Measurements from ENCODE around the gene NOTCH4.
"Not testable (repeated sequence)": the region's sequence is repeated elsewhere in the genome, so short reads cannot be mapped to it uniquely, and the experiment has no call there.

NOTCH4 gene

DNA sequence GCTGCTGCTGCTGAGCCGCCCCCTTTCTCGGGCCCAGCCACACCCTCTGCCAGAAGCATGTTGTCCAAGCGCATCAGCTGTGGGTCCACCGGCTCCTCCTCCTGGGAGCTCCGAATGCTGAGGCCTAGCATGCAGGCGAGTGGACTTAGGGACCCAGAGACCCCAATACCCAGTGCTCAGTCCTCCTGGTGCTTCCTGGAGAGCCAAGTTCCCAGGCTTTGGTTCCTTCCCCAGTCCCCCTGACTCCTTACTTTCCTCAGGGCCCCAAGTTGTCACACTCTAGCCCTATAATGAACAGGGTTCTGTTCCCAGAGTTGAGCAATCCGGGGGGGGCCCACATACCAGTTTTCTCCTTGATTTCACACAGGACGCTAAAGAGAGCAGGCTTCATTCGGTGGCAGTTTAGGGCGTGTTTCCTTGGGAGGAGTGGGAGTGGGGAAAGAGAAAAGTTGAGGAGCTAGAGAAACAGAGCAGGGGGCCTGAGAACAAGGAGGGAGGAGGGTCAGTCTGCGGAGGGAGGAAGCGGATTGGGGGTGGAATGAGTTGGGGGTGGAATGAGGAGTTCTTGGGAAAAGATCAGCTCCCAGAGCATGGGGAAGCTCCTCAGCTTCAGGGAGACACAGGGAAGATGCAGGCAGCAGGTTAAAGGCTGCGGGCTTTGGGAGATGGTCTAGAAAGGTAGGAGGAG is 35.3 kb downstream of the NOTCH4 start:
- Histone ChIP-seq H3K9ac (ENCODE audit: insufficient read length, low read depth) (peak overlapping the region; percentile 83), H3K9me3 (ENCODE audit: insufficient read depth, low read length) (no peaks in the 10 kb centered on the region), H3K4me3 (ENCODE audit: insufficient read length, low read depth) (peak overlapping the region; percentile 58), H3K36me3 (ENCODE audit: insufficient read depth, insufficient read length, low read length) (peaks cover 23% of the 10 kb centered on the region), H3K27me3 (ENCODE audit: insufficient read depth, insufficient read length) (no peaks in the 10 kb centered on the region), H3K4me1 (ENCODE audit: insufficient read depth, insufficient read length) (peaks cover 10% of the 10 kb centered on the region)
- no peak for DNase-seq (ENCODE audit: low read depth, low spot score)
- no peak for TF ChIP-seq SUZ12 (IDR thresholded peaks at IDR 0.05; ENCODE audit: extremely low read depth, insufficient read depth, insufficient read length)
- no peak for TF ChIP-seq YY1 (IDR thresholded peaks at IDR 0.05; ENCODE audit: insufficient read depth, insufficient read length)
- no peak for TF ChIP-seq ZNF274 (IDR thresholded peaks at IDR 0.05; ENCODE audit: low read depth, low read length)

DNA sequence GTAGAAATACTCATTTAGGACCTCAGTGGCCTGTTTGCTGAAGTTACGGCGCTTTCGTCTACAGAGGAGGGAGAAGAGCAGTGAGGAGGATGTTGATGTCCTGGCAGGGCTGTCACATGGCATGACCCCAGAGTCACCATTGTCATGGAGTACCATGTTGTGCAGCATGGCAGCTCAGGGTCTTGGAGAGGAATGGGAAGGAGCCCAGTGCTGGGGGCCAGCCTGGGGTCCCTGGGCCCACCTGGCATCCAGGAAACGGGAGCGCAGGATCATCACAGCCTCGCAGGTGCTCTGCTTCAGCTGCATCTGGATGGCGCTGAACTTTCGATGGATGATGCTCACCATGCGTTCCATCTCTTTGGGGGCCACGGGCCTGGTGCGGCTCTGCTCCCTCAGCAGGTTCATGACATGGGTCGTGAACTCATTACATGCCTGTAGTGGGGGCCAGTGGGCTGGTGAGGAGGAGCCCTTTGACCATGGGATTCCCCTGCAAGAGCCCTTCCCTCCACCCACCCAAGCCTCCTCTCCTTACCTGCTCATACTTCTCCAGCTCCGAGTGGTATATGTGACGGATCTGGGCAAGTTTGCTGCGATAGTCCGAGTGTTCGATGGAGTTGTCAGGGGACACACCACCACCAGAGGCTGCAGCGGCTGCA is 36.0 kb downstream of the NOTCH4 start:
- not testable (repeated sequence) for H3K27me3 ChIP-seq (ENCODE audit: insufficient read depth, insufficient read length); H3K4me3 ChIP-seq (ENCODE audit: insufficient read length, low read depth)

DNA sequence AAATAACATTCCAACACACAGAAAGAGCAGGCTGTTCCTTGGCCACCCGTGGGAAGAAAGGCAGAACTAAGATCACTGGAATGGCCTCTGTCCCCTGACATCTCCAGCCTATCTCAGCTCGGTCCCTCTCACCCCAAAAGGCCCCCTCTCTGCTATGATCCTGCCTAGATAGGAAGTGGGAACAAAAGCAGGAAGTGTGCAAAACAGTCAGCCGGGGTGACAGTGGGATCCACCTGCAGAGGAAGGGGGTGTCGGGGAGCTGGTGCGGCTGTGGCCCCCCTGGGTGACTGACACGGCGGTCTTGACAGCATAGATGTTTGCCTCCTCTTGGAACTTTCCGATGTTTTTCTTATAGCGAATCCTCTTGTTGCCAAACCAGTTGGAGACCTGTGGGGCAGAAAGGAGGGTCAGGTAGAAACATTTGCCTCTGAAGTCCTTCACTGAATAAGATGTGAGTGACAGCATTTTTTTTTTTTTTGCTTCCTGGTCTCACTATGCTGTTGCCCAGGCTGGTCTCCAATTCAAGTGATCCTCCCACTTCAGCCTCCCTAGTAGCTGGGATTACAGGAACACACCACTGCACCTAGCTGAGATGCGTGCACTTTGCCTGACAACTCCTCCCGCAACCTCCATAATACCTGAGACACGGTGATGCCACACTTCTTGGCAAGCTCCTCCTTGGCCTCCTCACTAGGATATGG is 36.7 kb downstream of the NOTCH4 start:
- no peak for TF ChIP-seq ZNF274 (IDR thresholded peaks at IDR 0.05; ENCODE audit: low read depth, low read length)
- no peak for TF ChIP-seq YY1 (IDR thresholded peaks at IDR 0.05; ENCODE audit: insufficient read depth, insufficient read length)
- H3K9me3 ChIP-seq (ENCODE audit: insufficient read depth, low read length), result no peaks in the 10 kb centered on the region
- H3K36me3 ChIP-seq (ENCODE audit: insufficient read depth, insufficient read length, low read length), result peaks cover 37% of the 10 kb centered on the region
- H3K4me3 ChIP-seq (ENCODE audit: insufficient read length, low read depth), result no peak overlapping the region
- no peak overlapping the region for H3K9ac ChIP-seq (ENCODE audit: insufficient read length, low read depth)
- no peaks in the 10 kb centered on the region for H3K27me3 ChIP-seq (ENCODE audit: insufficient read depth, insufficient read length)
- DNase-seq (ENCODE audit: low read depth, low spot score), result no peak
- H3K4me1 ChIP-seq (ENCODE audit: insufficient read depth, insufficient read length), result peaks cover 11% of the 10 kb centered on the region

More for the DNA sequence above, 36.0 kb downstream of the NOTCH4 start:
- not testable (repeated sequence) for H3K9me3 ChIP-seq (ENCODE audit: insufficient read depth, low read length); DNase-seq (ENCODE audit: low read depth, low spot score); H3K9ac ChIP-seq (ENCODE audit: insufficient read length, low read depth)
- Histone ChIP-seq H3K4me1 (ENCODE audit: insufficient read depth, insufficient read length) (peaks cover 10% of the 10 kb centered on the region), H3K36me3 (ENCODE audit: insufficient read depth, insufficient read length, low read length) (peaks cover 30% of the 10 kb centered on the region)

DNA sequence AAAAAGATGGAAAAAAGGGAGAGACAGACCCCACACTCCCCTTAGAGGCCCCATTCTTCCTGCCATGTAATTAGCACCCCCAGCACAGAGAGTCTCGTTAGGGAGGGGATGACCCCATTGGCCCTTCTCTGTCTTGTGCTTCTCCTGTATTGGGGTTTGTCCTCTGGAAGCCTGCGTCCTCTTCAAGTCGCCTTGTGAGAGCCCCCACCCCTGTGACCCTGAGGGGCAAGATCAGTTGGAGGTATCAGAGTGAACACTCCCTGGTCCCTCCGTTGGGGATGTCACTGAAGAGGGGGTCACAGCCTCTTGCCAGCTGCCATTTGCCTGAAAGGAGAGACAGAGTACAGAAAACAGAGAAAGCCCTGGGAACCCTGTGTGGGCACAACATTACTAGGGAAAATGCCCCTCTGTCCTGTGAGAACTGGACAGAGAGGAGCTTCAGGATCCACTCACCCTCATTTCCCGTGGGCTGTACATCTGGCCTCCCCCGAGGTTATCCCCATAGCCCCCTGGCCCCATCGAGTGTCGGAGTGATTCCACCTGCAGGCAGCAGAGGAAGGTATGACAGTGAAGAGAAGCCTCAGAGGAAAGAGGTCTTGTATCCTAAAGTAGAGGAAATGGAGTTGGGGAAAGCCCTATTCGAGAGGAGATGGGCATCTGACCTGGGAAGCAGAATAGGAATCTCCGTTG is 37.6 kb downstream of the NOTCH4 start:
- DNase-seq (ENCODE audit: low read depth, low spot score); H3K9ac ChIP-seq (ENCODE audit: insufficient read length, low read depth); H3K27me3 ChIP-seq (ENCODE audit: insufficient read depth, insufficient read length); H3K4me1 ChIP-seq (ENCODE audit: insufficient read depth, insufficient read length); H3K9me3 ChIP-seq (ENCODE audit: insufficient read depth, low read length); H3K4me3 ChIP-seq (ENCODE audit: insufficient read length, low read depth): not testable (repeated sequence)
- H3K36me3 ChIP-seq (ENCODE audit: insufficient read depth, insufficient read length, low read length), result peaks cover 41% of the 10 kb centered on the region

DNA sequence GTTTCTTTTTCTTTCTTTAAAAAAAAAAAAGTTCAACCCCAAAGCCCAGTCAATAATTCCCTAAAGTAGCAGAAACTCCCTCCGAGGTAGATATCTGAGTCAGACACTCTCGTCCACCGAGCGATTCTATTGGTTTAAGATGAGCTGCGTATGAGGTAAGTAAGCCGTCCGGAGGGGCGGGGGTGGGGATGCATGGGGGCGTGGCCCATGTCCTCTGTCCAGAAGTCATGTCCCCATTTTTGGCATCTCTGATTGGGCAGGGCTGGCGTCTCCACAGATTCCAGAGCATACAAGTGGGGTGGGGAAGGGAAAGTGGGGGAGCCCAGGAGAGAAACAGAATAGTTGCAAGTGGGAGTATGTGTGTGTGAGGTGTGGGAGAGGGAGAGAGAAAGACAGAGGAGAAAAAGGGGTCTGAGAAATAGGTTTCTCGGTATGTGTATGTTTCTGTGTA is 38.2 kb downstream of the NOTCH4 start:
- H3K27me3 ChIP-seq (ENCODE audit: insufficient read depth, insufficient read length); H3K9me3 ChIP-seq (ENCODE audit: insufficient read depth, low read length); H3K9ac ChIP-seq (ENCODE audit: insufficient read length, low read depth); DNase-seq (ENCODE audit: low read depth, low spot score); H3K4me3 ChIP-seq (ENCODE audit: insufficient read length, low read depth); H3K4me1 ChIP-seq (ENCODE audit: insufficient read depth, insufficient read length): not testable (repeated sequence)
- H3K36me3 ChIP-seq (ENCODE audit: insufficient read depth, insufficient read length, low read length), result peaks cover 47% of the 10 kb centered on the region

DNA sequence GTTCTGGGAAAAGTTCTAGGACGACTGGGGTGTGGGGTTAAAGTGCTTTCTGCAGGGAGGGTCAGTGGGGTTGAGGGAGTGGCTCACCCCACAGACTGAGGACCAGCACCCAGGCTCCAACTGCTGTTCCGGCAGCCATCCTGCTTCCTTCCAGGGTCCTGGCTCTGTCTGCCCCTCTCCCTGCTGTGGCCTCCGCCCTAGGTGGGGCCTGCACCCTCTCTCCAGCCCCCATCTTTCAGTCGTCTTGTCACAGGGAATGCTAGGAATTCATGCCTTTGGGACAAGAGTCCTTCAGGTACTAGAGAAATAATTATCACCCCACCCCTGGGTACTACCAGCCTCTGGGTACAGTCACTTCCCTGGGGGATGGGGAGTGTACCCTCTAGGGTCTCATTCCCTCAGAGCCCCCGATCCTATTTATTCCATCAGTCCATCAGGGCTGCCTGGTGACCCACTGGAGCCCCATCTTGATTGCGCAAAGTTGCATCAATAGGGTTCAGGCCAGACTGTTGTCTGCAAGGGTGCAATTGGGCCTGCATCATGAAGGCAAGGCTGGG is 39.7 kb downstream of the NOTCH4 start, which contains the start of gene AGER:
AGER (minus strand) TSS at position 170 of the 557 bp plus-strand sequence; CDS start at position 139, 31 bp downstream.
- no peak within 1 kb of the TSS for H3K9ac ChIP-seq (ENCODE audit: insufficient read length, low read depth)
- no peak within 1 kb of the TSS for H3K4me3 ChIP-seq (ENCODE audit: insufficient read length, low read depth)
- no peak for DNase-seq (ENCODE audit: low read depth, low spot score)
- H3K4me1 ChIP-seq (ENCODE audit: insufficient read depth, insufficient read length), result peaks cover 5% of the 10 kb centered on the region
- H3K36me3 ChIP-seq (ENCODE audit: insufficient read depth, insufficient read length, low read length), result peaks cover 54% of the 10 kb centered on the region
- TF ChIP-seq SUZ12 (IDR thresholded peaks at IDR 0.05; ENCODE audit: extremely low read depth, insufficient read depth, insufficient read length), result no peak
- no peak for TF ChIP-seq YY1 (IDR thresholded peaks at IDR 0.05; ENCODE audit: insufficient read depth, insufficient read length)
- TF ChIP-seq ZNF274 (IDR thresholded peaks at IDR 0.05; ENCODE audit: low read depth, low read length), result no peak
- no peaks in the 10 kb centered on the region for H3K27me3 ChIP-seq (ENCODE audit: insufficient read depth, insufficient read length)
- H3K9me3 ChIP-seq (ENCODE audit: insufficient read depth, low read length), result no peaks in the 10 kb centered on the region

DNA sequence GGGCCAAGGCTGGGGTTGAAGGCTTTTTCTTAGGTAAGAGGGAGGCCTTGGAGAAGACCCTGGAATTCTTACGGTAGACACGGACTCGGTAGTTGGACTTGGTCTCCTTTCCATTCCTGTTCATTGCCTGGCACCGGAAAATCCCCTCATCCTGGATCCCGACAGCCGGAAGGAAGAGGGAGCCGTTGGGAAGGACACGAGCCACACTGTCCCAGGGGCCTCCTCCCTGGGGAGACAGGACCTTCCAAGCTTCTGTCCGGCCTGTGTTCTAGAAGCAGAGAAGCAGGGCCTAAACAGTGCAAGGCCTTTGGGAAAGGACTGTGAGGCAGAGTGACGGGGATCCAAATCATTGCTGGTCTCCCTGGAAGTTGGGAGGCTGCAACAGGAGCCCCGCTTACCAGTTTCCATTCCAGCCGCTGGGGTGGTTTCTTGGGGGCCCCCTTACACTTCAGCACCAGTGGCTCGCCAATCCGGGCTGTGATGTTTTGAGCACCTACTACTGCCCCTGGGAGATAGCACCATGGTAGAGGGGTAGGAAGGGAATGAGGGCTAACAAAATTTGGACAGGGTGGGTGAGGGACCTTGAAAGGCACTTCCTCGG is 40.3 kb downstream of the NOTCH4 start:
- Histone ChIP-seq H3K4me1 (ENCODE audit: insufficient read depth, insufficient read length) (peaks cover 5% of the 10 kb centered on the region), H3K4me3 (ENCODE audit: insufficient read length, low read depth) (no peak overlapping the region), H3K36me3 (ENCODE audit: insufficient read depth, insufficient read length, low read length) (peaks cover 54% of the 10 kb centered on the region), H3K9ac (ENCODE audit: insufficient read length, low read depth) (no peak overlapping the region), H3K9me3 (ENCODE audit: insufficient read depth, low read length) (no peaks in the 10 kb centered on the region), H3K27me3 (ENCODE audit: insufficient read depth, insufficient read length) (no peaks in the 10 kb centered on the region)
- no peak for TF ChIP-seq ZNF274 (IDR thresholded peaks at IDR 0.05; ENCODE audit: low read depth, low read length)
- TF ChIP-seq SUZ12 (IDR thresholded peaks at IDR 0.05; ENCODE audit: extremely low read depth, insufficient read depth, insufficient read length), result no peak
- TF ChIP-seq YY1 (IDR thresholded peaks at IDR 0.05; ENCODE audit: insufficient read depth, insufficient read length), result no peak
- no peak for DNase-seq (ENCODE audit: low read depth, low spot score)
